Ectodermal cell (in vitro differentiated cells): ENCODE data around the gene RASAL1.

Experiments
- H3K27ac ChIP-seq: 2 replicates; pipeline ENCODE4 v1.7.0; 2013; ENCODE audit warnings: mild to moderate bottlenecking, low read depth, low read length; ENCODE audit not compliant: insufficient read depth, poor library complexity, severe bottlenecking
- H3K27me3 ChIP-seq: 2 replicates; pipeline ENCODE4 v1.7.0; 2013; ENCODE audit warnings: mild to moderate bottlenecking, low read length; ENCODE audit not compliant: insufficient read depth, control insufficient read depth, poor library complexity, severe bottlenecking
- H3K36me3 ChIP-seq: one replicate; pipeline ENCODE4 v1.7.0; 2013; ENCODE audit warnings: low read length; ENCODE audit not compliant: control insufficient read depth, insufficient read depth
- H3K4me1 ChIP-seq: one replicate; pipeline ENCODE4 v1.7.0; 2013; ENCODE audit warnings: low read length; ENCODE audit not compliant: control insufficient read depth, insufficient read depth
- H3K4me3 ChIP-seq: 2 replicates; pipeline ENCODE4 v1.7.0; 2013; ENCODE audit warnings: low read depth, low read length, control low read depth; ENCODE audit not compliant: insufficient read depth
- H3K9me3 ChIP-seq: 2 replicates; pipeline ENCODE4 v1.7.0; 2013; ENCODE audit warnings: mild to moderate bottlenecking, low read length, moderate library complexity; ENCODE audit not compliant: control insufficient read depth
- WGBS, 2 experiments: methylation state at CpG; one replicate each; pipeline ENCODE4 v1.1.7; 2013; ENCODE audit warnings: missing lambda C conversion rate in 2 of 2; 5-methylcytosine and 5-hydroxymethylcytosine counted together

The RASAL1 gene

DNA sequence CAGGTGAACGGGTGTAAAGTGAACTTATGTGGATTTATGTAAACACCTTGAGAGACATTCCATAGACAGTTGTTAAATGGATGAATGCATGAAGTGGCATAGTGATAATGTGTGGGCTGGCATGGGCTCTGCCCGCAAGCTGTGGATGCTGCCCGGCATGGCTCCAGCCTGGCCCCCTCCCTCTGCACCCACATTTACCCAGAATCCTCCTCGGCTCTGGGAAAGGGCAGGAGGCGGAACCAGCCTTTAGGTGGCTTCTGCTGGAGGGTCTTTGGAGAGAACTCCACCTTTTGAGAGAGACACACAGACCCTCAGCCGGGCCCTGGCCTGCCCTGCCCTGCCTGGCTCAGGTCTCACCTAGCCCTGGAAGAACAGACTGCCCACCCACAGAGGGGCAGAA, 18.7 kb downstream of the RASAL1 start:
- H3K27me3 ChIP-seq = no peaks in the 10 kb centered on the region
- no peak overlapping the region for H3K4me3 ChIP-seq
- no peak overlapping the region for H3K27ac ChIP-seq
- 75 to 88% methylated on average over 6 of the region's 6 CpGs for WGBS, 2 experiments
- peaks cover 7% of the 10 kb centered on the region for H3K4me1 ChIP-seq
- H3K36me3 ChIP-seq = no peaks in the 10 kb centered on the region
- H3K9me3 ChIP-seq = no peaks in the 10 kb centered on the region

DNA sequence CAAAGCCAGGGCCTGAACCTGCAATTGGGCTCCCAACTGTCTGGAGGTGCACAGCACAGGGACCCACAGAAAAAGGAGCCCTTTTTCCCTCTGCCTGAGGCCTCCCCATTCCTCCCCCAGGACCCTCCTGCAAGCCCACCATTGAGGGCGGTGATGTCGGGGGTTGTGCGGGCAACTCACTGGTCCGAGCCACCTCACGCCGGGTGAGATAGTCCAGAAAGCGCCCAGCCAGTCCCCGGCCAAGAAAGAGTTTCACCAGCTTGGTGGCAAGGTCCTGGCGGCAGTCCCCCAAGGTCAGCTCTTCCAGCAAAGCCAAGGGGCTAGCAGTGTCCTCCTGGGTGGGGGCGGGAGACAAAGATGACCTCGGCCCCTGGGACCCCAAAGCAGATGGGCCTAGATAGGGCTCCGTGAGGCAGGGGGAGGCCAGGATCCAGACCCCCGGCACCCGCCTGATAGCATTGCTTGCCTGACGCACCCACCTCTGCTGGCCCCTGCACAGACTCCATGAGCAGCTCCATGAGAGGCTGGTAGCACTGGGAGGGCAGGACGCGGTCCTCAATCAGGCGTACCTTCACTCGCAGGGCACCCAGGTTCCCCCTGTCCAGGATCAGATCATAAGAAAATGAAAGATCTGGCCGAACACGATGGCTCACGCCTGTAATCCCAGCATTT, 20.0 kb downstream of the RASAL1 start:
- Histone ChIP-seq H3K4me1 (peaks cover 7% of the 10 kb centered on the region), H3K27me3 (no peaks in the 10 kb centered on the region), H3K27ac (no peak overlapping the region), H3K4me3 (no peak overlapping the region), H3K36me3 (no peaks in the 10 kb centered on the region), H3K9me3 (no peaks in the 10 kb centered on the region)
- 85 to 86% methylated on average over 22 of the region's 22 CpGs for WGBS, 2 experiments

DNA sequence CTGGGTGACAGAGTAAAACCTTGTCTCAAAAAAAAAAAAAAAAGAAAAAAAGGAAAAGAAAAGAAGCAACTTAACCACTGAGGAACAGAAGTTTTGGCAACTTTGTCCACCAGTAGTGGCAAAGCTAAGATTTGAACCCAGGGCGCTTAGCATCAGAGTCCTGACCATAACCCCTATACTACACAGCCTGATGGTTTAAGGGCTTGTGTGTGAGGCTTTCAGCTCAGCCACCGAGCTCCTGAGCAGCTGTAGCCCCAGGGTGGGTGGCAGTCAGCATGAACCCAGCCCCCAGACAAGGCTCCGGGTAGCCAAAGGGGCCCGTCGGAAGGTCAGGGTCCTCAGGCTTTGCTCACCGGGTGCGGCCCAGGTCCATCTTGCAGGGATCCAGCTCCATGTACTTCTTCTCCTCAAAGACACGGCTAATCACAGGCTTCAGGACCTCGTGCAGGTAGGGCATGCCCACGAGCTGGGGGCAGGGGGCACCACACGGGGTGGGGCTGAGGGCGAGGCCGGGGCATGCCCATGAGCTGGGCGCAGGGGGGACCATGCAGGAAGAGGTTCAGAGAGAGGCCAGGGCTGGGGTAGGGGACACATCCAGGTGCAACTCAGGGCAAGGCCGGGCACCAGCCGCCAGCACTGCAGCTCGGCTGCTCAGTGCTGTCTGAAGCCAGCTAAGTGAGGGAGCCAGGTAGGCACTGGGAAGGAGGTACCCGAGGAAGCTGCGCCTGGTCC, 20.9 kb downstream of the RASAL1 start:
- H3K27me3 ChIP-seq = no peaks in the 10 kb centered on the region
- WGBS, 2 experiments = 92 to 94% methylated on average over 19 of the region's 19 CpGs
- no peak overlapping the region for H3K27ac ChIP-seq
- no peaks in the 10 kb centered on the region for H3K9me3 ChIP-seq
- no peaks in the 10 kb centered on the region for H3K36me3 ChIP-seq
- H3K4me3 ChIP-seq = no peak overlapping the region
- peaks cover 5% of the 10 kb centered on the region for H3K4me1 ChIP-seq

DNA sequence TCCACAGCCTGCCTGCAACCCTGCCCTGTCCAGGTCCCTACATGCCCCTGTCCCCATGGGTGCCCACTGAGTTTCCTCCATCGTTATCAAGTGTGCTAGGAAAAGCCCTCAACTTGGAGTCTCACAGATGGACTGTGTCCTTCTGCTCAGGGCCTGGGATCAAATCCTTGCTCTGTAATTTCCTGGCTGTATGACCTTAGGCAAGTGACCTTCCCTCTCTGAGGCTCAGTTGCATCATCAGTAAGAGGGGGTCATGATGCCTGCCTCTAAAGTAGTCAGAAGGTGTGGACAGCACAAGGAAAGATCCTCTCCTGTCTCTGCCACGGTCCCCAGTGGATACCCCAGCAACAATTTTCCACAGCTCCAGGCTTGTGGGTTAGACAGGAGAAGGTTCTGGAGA, 22.2 kb downstream of the RASAL1 start:
- H3K27ac ChIP-seq = no peak overlapping the region
- H3K36me3 ChIP-seq = no peaks in the 10 kb centered on the region
- peaks cover 3% of the 10 kb centered on the region for H3K4me1 ChIP-seq
- H3K9me3 ChIP-seq = no peaks in the 10 kb centered on the region
- H3K27me3 ChIP-seq = no peaks in the 10 kb centered on the region
- WGBS, 2 experiments = 97 to 100% methylated on average over 2 of the region's 2 CpGs
- no peak overlapping the region for H3K4me3 ChIP-seq

DNA sequence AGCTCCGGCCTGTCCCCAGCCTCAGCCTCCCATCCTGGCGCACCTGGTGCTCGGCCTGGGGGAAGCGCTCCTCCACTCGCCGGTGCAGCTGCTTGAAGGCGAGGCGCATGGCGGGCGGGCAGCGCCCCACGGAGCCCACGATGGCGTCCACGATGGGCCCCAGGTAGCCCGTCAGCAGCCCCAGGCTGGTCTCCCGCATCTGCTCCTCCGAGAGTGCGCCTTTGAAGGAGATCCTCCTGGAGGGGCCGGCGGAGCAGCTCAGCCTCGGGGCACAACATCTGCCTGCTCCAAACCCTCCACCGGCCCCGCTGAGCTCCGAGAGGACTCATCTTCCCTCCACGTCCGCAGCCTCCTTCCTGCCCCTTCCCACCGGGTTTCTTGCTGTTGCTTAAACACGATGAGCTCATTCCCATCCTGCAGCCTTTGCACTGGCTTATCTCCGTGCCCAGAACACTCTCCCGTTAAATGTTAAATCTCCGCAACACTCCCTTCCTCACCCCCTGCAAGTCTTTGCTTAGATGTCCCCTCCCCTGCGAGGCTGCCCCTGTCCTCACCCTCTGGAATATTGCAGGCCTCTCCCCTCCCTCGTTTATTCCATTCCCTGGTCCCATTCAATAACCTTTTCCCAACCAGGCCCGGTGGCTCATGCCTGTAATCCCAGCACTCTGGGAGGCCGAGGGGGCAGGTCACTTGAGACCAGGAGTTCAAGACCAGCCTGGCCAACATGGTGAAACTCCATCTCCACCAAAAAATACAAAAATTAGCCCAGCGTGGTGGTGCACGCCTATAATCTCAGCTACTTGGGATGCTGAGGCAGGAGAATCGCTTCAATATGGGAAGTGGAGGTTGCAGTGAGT, 23.3 kb downstream of the RASAL1 start:
- Histone ChIP-seq H3K9me3 (no peaks in the 10 kb centered on the region), H3K27ac (no peak overlapping the region), H3K4me3 (no peak overlapping the region), H3K4me1 (peaks cover 3% of the 10 kb centered on the region), H3K27me3 (no peaks in the 10 kb centered on the region), H3K36me3 (no peaks in the 10 kb centered on the region)
- 82 to 83% methylated on average over 39 of the region's 39 CpGs for WGBS, 2 experiments

DNA sequence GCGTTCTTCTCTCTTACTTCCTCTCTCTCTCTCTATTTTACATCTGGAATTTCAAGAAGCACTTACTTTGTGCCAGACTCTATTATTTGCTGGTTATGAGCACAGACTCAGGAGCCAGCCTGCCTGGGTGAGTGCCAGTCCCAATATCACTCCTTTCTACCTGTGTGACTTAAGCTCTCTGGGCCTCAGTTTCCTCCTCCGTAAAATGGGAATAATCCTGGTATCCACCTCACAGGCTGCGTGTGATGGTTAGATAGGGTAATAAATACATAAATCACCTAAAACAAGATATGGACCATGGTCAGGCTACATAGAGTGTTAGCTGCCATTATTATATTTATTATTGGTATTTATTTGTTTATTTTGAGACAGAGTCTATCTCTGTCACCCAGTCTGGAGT, 24.3 kb downstream of the RASAL1 start:
- no peak overlapping the region for H3K4me3 ChIP-seq
- H3K27me3 ChIP-seq = no peaks in the 10 kb centered on the region
- no peak overlapping the region for H3K27ac ChIP-seq
- 97 to 98% methylated on average over 2 to 3 of the region's 3 CpGs for WGBS, 2 experiments
- H3K4me1 ChIP-seq = peaks cover 3% of the 10 kb centered on the region
- H3K36me3 ChIP-seq = no peaks in the 10 kb centered on the region
- H3K9me3 ChIP-seq = no peaks in the 10 kb centered on the region

DNA sequence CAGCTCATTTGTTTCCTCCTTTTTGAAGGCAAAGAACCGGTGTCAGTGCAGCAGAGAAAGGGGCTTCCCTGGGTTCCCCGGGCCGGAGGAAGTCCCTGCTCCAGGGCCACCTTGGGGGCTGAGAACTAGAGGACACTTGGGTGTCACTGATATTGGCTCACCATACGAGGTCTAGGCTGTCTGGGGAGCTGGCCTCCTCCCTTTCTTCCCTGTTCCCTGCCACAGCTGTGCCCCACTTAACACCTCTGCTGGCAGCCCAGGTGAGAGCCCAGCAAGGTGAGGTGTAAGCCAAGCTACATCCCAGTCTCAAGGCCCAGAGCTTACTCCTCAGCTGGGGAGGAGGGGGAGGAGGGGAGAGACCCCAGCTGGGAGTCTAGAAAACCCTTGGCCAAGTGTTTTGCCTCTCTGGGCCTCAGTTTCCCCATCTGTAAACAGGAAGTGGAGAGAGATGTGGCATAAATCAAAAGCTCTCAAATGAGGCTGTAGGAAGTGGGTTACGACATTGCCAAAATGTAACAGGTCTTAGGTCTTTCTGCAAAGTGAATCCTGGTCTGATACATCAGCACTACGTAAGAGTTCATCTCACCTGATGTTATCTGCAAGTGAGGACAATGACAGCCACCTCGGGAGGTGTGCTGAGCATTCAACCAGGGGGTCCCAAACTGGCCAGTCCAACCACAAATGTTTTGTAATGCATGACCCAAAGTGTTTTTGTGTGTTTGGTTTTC, 25.5 kb downstream of the RASAL1 start:
- Histone ChIP-seq H3K9me3 (no peaks in the 10 kb centered on the region), H3K4me3 (no peak overlapping the region), H3K27me3 (peaks cover 3% of the 10 kb centered on the region), H3K4me1 (peaks cover 3% of the 10 kb centered on the region), H3K27ac (no peak overlapping the region), H3K36me3 (no peaks in the 10 kb centered on the region)
- WGBS, 2 experiments = 85 to 86% methylated on average over 7 of the region's 7 CpGs

DNA sequence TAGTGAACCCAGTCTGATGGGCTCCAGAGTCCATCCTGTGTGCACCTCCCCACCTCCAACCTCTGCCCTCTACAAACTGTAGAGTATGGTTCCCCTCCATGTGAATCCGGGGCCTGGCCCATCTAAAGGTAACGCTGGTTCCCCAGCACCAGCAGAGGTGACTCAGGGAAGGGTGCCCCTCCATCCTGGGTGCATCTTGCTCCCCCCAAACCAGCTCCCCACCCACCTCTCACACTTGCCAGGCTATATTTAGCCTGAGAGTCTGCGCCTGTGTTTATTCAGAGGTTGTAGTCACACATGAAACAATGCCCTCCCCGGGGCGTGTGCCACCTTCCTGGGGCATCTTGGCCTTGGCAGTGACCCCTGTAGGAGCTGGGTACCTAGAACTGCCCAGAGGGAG, 26.2 kb downstream of the RASAL1 start:
- WGBS, 2 experiments = 89 to 96% methylated on average over 5 of the region's 5 CpGs
- H3K36me3 ChIP-seq = no peaks in the 10 kb centered on the region
- no peak overlapping the region for H3K27ac ChIP-seq
- H3K9me3 ChIP-seq = no peaks in the 10 kb centered on the region
- H3K4me1 ChIP-seq = peaks cover 3% of the 10 kb centered on the region
- peaks cover 5% of the 10 kb centered on the region for H3K27me3 ChIP-seq
- no peak overlapping the region for H3K4me3 ChIP-seq

DNA sequence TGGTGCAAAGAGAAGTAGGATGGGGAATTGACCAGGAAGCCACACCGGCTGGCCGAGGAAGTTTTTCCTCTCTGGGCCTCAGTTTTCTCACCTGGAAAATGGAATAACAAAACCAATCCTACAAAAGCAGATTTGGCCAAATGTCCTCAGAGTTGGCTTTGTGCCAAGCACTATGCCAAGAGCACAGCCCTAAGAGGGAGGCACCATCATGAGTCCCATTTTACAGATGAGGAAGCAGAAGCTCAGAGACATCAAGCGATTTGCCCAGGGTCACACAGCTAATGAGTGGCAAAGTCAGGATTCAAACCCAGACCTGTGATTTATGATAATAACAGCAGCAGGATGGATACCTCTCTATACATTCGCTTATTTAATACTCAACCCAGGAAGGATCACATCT, 27.3 kb downstream of the RASAL1 start:
- no peak overlapping the region for H3K4me3 ChIP-seq
- peaks cover 3% of the 10 kb centered on the region for H3K4me1 ChIP-seq
- H3K27ac ChIP-seq = no peak overlapping the region
- WGBS, 2 experiments = 93 to 97% methylated on average over 4 of the region's 4 CpGs
- H3K36me3 ChIP-seq = no peaks in the 10 kb centered on the region
- H3K9me3 ChIP-seq = no peaks in the 10 kb centered on the region
- H3K27me3 ChIP-seq = peaks cover 15% of the 10 kb centered on the region
